ENCODE results near the gene CMTM2.
"Not testable (repeated sequence)": the region's sequence is repeated elsewhere in the genome, so short reads cannot be mapped to it uniquely, and the experiment has no call there.

GRCh38 chr16:66631558-66631957, 52.3 kb downstream of the CMTM2 start:
- not testable (repeated sequence) for TF ChIP-seq CTCF (IDR thresholded peaks at IDR 0.05; ENCODE audit: insufficient read depth, low read length, poor library complexity, severe bottlenecking); EZH2phosphoT487 (conservative IDR thresholded peaks at IDR 0.05; ENCODE audit: low read length)
